ENCODE data around the gene NDUFA12.

DNA sequence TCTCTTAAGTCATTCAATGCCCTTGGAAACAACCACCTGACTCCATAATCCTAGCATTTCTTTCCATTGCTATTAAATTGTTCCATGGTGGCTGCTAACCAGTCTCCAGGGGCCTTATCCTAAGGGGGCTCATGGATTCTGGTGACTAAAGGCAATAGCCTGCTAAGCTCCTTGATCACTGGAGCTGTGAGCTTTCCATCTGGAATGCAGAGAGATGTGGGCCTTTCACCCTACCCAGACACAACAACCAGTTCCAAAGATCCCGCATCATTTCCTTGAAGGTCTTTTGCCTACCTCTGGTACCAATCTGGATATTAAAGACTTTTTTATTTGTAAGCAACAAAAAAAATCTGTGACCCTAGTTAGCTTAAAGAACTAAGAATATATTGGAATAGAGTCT, 32.9 kb downstream of the NDUFA12 start:
- TF ChIP-seq ELF4 (IDR thresholded peaks at IDR 0.05) (no peak), SP1 (IDR thresholded peaks at IDR 0.05) (no peak), BHLHE40 (IDR thresholded peaks at IDR 0.05; ENCODE audit: borderline replicate concordance) (no peak), FOXA1 (IDR thresholded peaks at IDR 0.05) (no peak), FOXM1 (IDR thresholded peaks at IDR 0.05; ENCODE audit: borderline replicate concordance) (no peak), ARNT (IDR thresholded peaks at IDR 0.05) (no peak), ZNF384 (IDR thresholded peaks at IDR 0.05) (no peak), HDGF (IDR thresholded peaks at IDR 0.05; ENCODE audit: borderline replicate concordance) (no peak), FOXK2 (IDR thresholded peaks at IDR 0.05) (no peak)

Data from HEK293T (cell line).